DOHH2 (cell line): Measurements from ENCODE around the gene HOXB6.

Experiments
- H3F3A ChIP-seq: fragments of 200-600 bp; sonication (generic), shearing (Covaris generic); 2 replicates; pipeline ENCODE4 v1.6.0; 2016; ENCODE audit warnings: antibody characterized with exemption, mild to moderate bottlenecking; ENCODE audit not compliant: control insufficient read depth, insufficient read depth
- H3K27ac ChIP-seq: fragments of 200-600 bp; sonication (generic); 2 replicates; pipeline ENCODE4 v1.5.1; 2014; ENCODE audit warnings: low read depth, mild to moderate bottlenecking, low read length, moderate library complexity
- H3K27me3 ChIP-seq: fragments of 200-600 bp; sonication (generic); 2 replicates; pipeline ENCODE4 v1.6.1; 2014; ENCODE audit warnings: mild to moderate bottlenecking, low read length, mixed read lengths; ENCODE audit not compliant: control insufficient read depth
- H3K36me3 ChIP-seq: fragments of 200-600 bp; sonication (generic); 2 replicates; pipeline ENCODE4 v1.6.1; 2014; ENCODE audit warnings: mild to moderate bottlenecking, low read length, moderate library complexity, mixed read lengths; ENCODE audit not compliant: control insufficient read depth
- H3K4me1 ChIP-seq: fragments of 200-600 bp; sonication (generic); 2 replicates; pipeline ENCODE4 v1.6.1; 2014; ENCODE audit warnings: mild to moderate bottlenecking, low read length, mixed read lengths; ENCODE audit not compliant: control insufficient read depth
- H3K4me2 ChIP-seq: fragments of 200-600 bp; sonication (generic); 2 replicates; pipeline ENCODE4 v1.6.0; 2014; ENCODE audit warnings: mild to moderate bottlenecking, low read length, moderate library complexity
- H3K4me3 ChIP-seq: fragments of 200-600 bp; sonication (generic); 2 replicates; pipeline ENCODE4 v1.5.1; 2014; ENCODE audit warnings: mild to moderate bottlenecking, low read length, mixed read lengths
- H3K79me2 ChIP-seq: fragments of 200-600 bp; sonication (generic); 2 replicates; pipeline ENCODE4 v1.6.1; 2014; ENCODE audit warnings: mild to moderate bottlenecking, low read length, mixed read lengths; ENCODE audit not compliant: control insufficient read depth
- H3K9me2 ChIP-seq: fragments of 200-600 bp; sonication (generic); replicated peaks from 2 replicates; pipeline ENCODE4 v1.6.1; 2014; ENCODE audit warnings: mild to moderate bottlenecking, low read length, mixed read lengths; ENCODE audit not compliant: control insufficient read depth
- H3K9me3 ChIP-seq: fragments of 200-600 bp; sonication (generic); 2 replicates; pipeline ENCODE4 v1.6.1; 2014; ENCODE audit warnings: antibody characterized with exemption, low read length, mixed read lengths; ENCODE audit not compliant: control insufficient read depth, insufficient read depth
- H4K20me1 ChIP-seq: fragments of 200-600 bp; sonication (generic); 2 replicates; pipeline ENCODE4 v1.6.0; 2014; ENCODE audit warnings: low read depth, mild to moderate bottlenecking, antibody characterized with exemption, low read length, moderate library complexity; ENCODE audit not compliant: control insufficient read depth, insufficient read depth
- EZH2phosphoT487 ChIP-seq: fragments of 200-600 bp; sonication (generic); IDR thresholded peaks from 2 replicates; pipeline ENCODE4 v1.6.1; 2017; ENCODE audit warnings: borderline replicate concordance, mild to moderate bottlenecking, antibody characterized with exemption, low read length, moderate library complexity, mixed read lengths
- TF ChIP-seq, protein P1 (sequence below): fragments of 200-600 bp; sonication (generic); IDR thresholded peaks from one replicate; pipeline ENCODE4 v1.5.1; 2014; ENCODE audit warnings: antibody characterized with exemption, mild to moderate bottlenecking, low read depth, low read length; ENCODE audit not compliant: poor library complexity, severe bottlenecking

HOXB6 gene

DNA sequence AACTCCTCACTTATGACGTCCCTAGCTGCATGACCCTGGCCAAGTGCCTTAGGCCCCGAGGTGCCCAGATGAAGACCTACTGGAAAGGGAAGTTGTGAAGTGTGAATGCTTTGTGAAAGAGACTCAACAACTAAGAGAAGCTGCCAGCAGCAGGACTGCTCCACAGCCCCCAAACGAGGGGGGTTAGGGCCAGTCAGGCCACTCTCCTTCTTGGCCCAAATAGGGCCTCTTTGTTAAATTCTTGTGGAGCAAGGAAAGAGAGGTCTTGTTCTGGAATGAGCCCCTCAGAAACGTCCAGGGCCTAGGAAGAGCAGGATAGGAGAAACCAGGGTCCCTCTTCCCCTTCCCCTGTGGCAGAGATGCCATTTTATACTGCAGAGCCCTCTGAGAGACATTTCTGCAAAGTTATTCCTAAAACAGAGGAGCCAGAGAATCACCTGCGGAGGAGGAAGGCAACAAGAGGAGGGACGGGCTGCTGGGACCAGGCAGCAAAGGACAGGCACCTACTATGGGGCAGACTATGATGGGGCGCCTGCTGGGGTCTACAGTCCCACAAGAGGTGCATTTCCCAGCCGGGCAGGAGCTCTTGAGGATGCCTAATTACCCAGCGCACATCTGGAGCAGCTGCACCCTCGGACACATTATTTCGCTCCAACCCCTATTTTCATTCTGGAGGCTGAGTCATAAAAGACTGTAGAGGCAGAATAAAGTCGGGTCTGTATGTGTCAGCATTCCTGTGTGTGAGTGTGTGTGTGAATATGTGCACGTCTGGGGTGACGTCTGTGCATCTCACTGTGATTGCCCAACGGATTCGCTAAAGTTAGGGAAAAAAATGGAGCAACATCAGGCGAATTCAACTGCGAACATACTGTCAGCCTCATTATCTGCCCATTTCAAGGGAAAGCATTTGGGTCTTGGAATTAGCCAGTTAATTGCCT is 32.8 kb upstream of the HOXB6 start:
- Histone ChIP-seq H3K4me3 (no peak overlapping the region), H3K9me3 (no peaks in the 10 kb centered on the region), H3K79me2 (no peaks in the 10 kb centered on the region), H3K27ac (no peak overlapping the region), H3K9me2 (no peaks in the 10 kb centered on the region), H3K27me3 (peaks cover 59% of the 10 kb centered on the region), H3K36me3 (no peaks in the 10 kb centered on the region), H3F3A (no peaks in the 10 kb centered on the region), H3K4me2 (no peak overlapping the region), H3K4me1 (peaks cover 19% of the 10 kb centered on the region), H4K20me1 (no peaks in the 10 kb centered on the region)
- TF ChIP-seq EZH2phosphoT487 = no peak
- TF ChIP-seq, protein P1, sequence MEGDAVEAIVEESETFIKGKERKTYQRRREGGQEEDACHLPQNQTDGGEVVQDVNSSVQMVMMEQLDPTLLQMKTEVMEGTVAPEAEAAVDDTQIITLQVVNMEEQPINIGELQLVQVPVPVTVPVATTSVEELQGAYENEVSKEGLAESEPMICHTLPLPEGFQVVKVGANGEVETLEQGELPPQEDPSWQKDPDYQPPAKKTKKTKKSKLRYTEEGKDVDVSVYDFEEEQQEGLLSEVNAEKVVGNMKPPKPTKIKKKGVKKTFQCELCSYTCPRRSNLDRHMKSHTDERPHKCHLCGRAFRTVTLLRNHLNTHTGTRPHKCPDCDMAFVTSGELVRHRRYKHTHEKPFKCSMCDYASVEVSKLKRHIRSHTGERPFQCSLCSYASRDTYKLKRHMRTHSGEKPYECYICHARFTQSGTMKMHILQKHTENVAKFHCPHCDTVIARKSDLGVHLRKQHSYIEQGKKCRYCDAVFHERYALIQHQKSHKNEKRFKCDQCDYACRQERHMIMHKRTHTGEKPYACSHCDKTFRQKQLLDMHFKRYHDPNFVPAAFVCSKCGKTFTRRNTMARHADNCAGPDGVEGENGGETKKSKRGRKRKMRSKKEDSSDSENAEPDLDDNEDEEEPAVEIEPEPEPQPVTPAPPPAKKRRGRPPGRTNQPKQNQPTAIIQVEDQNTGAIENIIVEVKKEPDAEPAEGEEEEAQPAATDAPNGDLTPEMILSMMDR = no peak

DNA sequence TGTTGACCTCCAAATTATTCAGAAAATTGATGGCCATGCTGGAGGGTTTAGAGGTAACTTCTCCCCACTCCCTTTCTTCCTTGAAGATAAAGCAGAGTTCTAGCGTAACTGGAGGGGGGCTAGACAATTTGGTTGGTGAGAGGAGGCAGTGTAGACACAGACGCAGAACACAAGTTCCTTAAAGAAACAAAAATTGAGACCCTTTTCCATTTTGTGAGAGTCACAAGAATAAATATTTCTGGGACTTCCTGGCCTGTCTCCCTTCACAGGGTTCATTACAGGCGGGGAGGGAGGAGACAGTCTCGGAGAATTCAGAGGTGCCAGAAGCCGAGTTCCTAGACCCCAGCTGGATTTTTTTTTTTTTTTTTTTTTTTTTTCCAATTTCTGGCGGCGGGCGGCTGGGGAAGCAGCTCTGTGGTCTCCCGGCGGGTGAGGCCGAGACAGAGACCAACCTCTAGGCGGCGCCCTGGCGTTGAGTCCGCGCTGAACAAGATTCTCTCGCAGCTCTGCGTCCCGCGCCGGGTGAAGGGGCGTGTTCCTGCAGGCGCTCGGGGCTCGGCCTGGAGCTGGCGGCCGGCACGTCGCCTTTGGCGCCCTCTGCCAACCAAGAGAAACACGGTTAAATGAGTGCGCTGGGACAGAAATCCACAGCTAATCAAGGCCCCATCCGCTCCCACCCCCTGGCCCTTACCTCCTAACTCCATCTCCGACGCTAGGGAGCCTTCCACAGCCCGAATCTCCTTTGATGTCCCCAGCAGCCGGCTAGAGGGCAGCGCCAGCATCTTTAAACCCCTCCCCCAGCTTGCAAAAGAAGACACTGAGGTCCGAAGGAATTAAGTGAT is 31.6 kb upstream of the HOXB6 start:
- peaks cover 11% of the 10 kb centered on the region for H3K4me1 ChIP-seq
- H3K9me2 ChIP-seq = no peaks in the 10 kb centered on the region
- 0 out of 2 replicates have a peak overlapping the region, but pooled peaks have one; percentile 21 for H3K4me2 ChIP-seq
- H3K9me3 ChIP-seq = no peaks in the 10 kb centered on the region
- no peak overlapping the region for H3K4me3 ChIP-seq
- peaks cover 70% of the 10 kb centered on the region for H3K27me3 ChIP-seq
- H3K27ac ChIP-seq = no peak overlapping the region
- H3K79me2 ChIP-seq = no peaks in the 10 kb centered on the region
- no peaks in the 10 kb centered on the region for H3F3A ChIP-seq
- no peaks in the 10 kb centered on the region for H4K20me1 ChIP-seq
- H3K36me3 ChIP-seq = no peaks in the 10 kb centered on the region
- TF ChIP-seq, protein P1 = peak; percentile 77
- TF ChIP-seq EZH2phosphoT487 = peak; percentile 20; the same call in 1 of the 2 replicates

DNA sequence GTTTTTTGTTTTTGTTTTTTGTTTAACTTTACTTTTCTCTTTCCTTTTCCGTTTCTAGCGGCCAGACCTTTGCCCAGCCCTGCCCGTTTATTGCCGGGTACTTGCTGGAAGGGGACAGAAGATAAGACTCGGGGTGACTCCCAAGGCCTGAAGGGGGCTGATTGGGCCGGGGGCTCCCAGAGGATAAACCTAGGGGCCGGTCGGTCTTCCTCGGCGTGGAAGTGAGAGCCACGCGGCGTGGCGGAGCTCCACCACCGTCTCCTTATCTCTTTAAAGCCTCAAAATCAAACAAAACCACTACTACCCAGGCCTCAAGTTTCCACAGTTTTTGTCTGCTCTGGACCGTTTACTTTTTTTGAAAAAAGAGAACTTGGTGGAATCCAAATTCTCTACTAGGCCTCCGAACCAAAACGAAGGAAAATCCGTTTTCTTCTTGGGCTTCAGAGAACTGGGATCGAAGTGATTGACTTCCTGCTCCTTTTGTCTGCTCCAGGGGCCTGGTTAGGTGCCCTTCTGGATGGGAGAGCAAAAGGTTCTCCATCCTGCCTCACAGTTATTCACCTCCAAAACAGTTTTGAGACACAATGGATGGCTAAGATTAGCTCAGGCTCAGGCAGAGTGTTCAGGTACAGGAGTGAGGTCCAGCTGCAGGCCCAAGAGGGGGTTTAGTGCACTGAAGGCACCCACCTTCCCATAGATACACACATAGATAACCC is 29.9 kb upstream of the HOXB6 start:
- H3K27me3 ChIP-seq = peaks cover 60% of the 10 kb centered on the region
- no peaks in the 10 kb centered on the region for H3F3A ChIP-seq
- H3K4me3 ChIP-seq = no peak overlapping the region
- H3K27ac ChIP-seq = no peak overlapping the region
- H3K4me2 ChIP-seq = no peak overlapping the region
- H4K20me1 ChIP-seq = no peaks in the 10 kb centered on the region
- no peaks in the 10 kb centered on the region for H3K9me3 ChIP-seq
- H3K4me1 ChIP-seq = peaks cover 8% of the 10 kb centered on the region
- H3K79me2 ChIP-seq = no peaks in the 10 kb centered on the region
- no peaks in the 10 kb centered on the region for H3K9me2 ChIP-seq
- no peaks in the 10 kb centered on the region for H3K36me3 ChIP-seq
- no peak for TF ChIP-seq EZH2phosphoT487
- TF ChIP-seq, protein P1 = no peak
